ENCODE measurements around the gene C5orf63.

DNA sequence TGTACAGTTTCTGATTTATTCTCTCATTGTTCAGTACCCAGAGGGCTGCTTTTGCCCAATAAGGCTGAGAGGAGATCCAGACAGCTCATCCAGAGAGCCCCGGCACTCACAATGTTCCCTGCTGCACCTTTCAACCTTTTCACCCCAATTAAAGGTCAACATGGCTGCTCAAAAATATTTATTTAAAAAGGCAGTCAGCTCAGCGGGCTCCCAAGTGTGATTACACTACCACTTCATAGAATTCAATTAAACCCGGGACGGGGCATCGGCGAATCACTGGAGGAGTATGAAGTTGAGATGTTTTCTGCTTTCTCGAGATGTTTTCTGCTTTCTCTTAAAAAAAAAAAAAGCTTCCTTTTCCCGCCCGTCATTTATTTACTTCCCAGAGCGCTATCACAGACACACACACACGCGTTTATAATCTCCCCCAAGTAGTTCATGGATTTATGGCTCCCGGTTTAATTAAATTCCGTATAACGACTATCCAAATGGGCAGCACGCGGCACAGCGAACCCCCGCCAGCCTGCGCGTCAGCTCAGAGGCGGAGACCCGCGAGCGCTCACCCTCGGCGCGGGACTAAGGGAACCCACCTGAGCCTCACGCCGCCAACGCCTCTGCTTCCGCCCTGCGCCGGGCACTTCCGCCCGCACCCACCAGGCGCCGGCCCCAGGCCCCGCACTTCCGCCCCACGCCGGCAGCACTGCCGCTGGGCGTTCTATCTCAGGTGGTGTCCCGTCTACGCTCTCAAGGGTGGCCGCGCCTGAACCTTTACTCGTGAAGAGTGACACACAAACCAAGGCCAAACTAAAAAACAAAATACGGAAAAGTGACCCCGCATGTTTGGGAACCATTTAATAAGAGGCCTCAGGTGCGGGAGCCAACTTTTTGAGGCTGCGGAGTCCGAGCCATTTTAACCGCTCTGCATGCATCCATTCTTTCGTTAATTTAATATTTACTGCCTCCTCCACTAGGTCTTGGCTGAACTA lies at the start of gene C5orf63:
- TF ChIP-seq SRSF1 (optimal IDR thresholded peaks at IDR 0.05; ENCODE audit: low read depth, low read length) (no peak), ZFP1 (CRISPR knock-in tag; IDR thresholded peaks at IDR 0.05) (no peak), ZNF709 (CRISPR knock-in tag; IDR thresholded peaks at IDR 0.05) (peak; percentile 64; the same call in 1 of the 2 replicates), ZNF639 (CRISPR knock-in tag; conservative IDR thresholded peaks at IDR 0.05) (no peak), SUZ12 (IDR thresholded peaks at IDR 0.05; ENCODE audit: low read depth, low read length) (no peak), SIN3A (IDR thresholded peaks at IDR 0.05; ENCODE audit: borderline replicate concordance, low read depth, low read length) (peak; percentile 73; the same call in 1 of the 2 replicates), POLR2A (IDR thresholded peaks at IDR 0.05; ENCODE audit: insufficient read depth in 1 of 2, low read depth in 2 of 2, low read length in 2 of 2) (peak; percentile 64 to 86), HMG20B (CRISPR knock-in tag; conservative IDR thresholded peaks at IDR 0.05) (no peak), RFX5 (IDR thresholded peaks at IDR 0.05; ENCODE audit: low read depth, low read length) (no peak)
